Trophoblast cell (in vitro differentiated cells and primary cell): ENCODE measurements around the gene SNRNP70.

ENCODE experiments used
- DNase-seq, 2 donors: peaks; one replicate each; pipeline ENCODE4 v3.0.0-alpha.2; 2016
- H2AFZ ChIP-seq: 2 replicates; pipeline ENCODE4 v1.6.1; 2013; ENCODE audit warnings: low read length, moderate library complexity, mild to moderate bottlenecking; ENCODE audit not compliant: insufficient read depth, poor library complexity
- H2AK5ac ChIP-seq: 2 replicates; pipeline ENCODE4 v1.6.1; 2013; ENCODE audit warnings: mild to moderate bottlenecking, low read length
- H2BK120ac ChIP-seq: 2 replicates; pipeline ENCODE4 v1.6.1; 2013; ENCODE audit warnings: low read length, mild to moderate bottlenecking, moderate library complexity; ENCODE audit not compliant: insufficient read depth, poor library complexity
- H2BK12ac ChIP-seq: 2 replicates; pipeline ENCODE4 v1.6.1; 2013; ENCODE audit warnings: mild to moderate bottlenecking, low read length, moderate library complexity
- H2BK5ac ChIP-seq: 2 replicates; pipeline ENCODE4 v1.6.1; 2013; ENCODE audit warnings: low read length, low read depth, moderate library complexity, mild to moderate bottlenecking; ENCODE audit not compliant: poor library complexity
- H3K14ac ChIP-seq: 2 replicates; pipeline ENCODE4 v1.6.1; 2013; ENCODE audit warnings: mild to moderate bottlenecking, low read length
- H3K18ac ChIP-seq: 2 replicates; pipeline ENCODE4 v1.6.1; 2013; ENCODE audit warnings: mild to moderate bottlenecking, low read length
- H3K23ac ChIP-seq: 2 replicates; pipeline ENCODE4 v1.6.1; 2013; ENCODE audit warnings: low read length
- H3K27ac ChIP-seq: 2 replicates; pipeline ENCODE4 v1.5.1; 2013; ENCODE audit warnings: low read depth, mild to moderate bottlenecking, inconsistent platforms, low read length, moderate library complexity
- H3K27me3 ChIP-seq: 2 replicates; pipeline ENCODE4 v1.6.1; 2013; ENCODE audit warnings: inconsistent platforms, mild to moderate bottlenecking, low read length, moderate library complexity; ENCODE audit not compliant: insufficient read depth
- H3K36me3 ChIP-seq, 2 experiments: 1 replicate in 1 of 2; 2 replicates in 1 of 2; pipeline ENCODE4 v1.6.1; 2013; ENCODE audit warnings: low read length in 2 of 2, mild to moderate bottlenecking in 2 of 2, moderate library complexity in 1 of 2; ENCODE audit not compliant: insufficient read depth in 2 of 2, control insufficient read depth in 1 of 2
- H3K4ac ChIP-seq: 2 replicates; pipeline ENCODE4 v1.6.1; 2013; ENCODE audit warnings: low read depth, mild to moderate bottlenecking, low read length, moderate library complexity
- H3K4me1 ChIP-seq, 2 experiments: 1 replicate in 1 of 2; 2 replicates in 1 of 2; pipeline ENCODE4 v1.6.1; 2013; ENCODE audit warnings: low read length in 2 of 2, mild to moderate bottlenecking in 2 of 2, moderate library complexity in 1 of 2; ENCODE audit not compliant: insufficient read depth in 2 of 2, control insufficient read depth in 1 of 2
- H3K4me2 ChIP-seq: 2 replicates; pipeline ENCODE4 v1.6.1; 2013; ENCODE audit warnings: inconsistent platforms, mild to moderate bottlenecking, low read length, moderate library complexity
- H3K4me3 ChIP-seq: 2 replicates; pipeline ENCODE4 v1.5.1; 2013; ENCODE audit warnings: mild to moderate bottlenecking, low read depth, low read length, inconsistent platforms
- H3K79me1 ChIP-seq: one replicate; pipeline ENCODE4 v1.6.1; 2013; ENCODE audit warnings: low read length
- H3K79me2 ChIP-seq: 2 replicates; pipeline ENCODE4 v1.6.1; 2013; ENCODE audit warnings: low read length, mild to moderate bottlenecking; ENCODE audit not compliant: control insufficient read depth, insufficient read depth, poor library complexity
- H3K9ac ChIP-seq: 2 replicates; pipeline ENCODE4 v1.6.1; 2013; ENCODE audit warnings: mild to moderate bottlenecking, low read length
- H3K9me3 ChIP-seq: 2 replicates; pipeline ENCODE4 v1.6.1; 2013; ENCODE audit warnings: low read depth, mild to moderate bottlenecking, control low read depth, inconsistent platforms, low read length; ENCODE audit not compliant: insufficient read depth
- H4K12ac ChIP-seq: 2 replicates; pipeline ENCODE4 v1.6.1; 2013; ENCODE audit warnings: low read depth, mild to moderate bottlenecking, low read length, moderate library complexity
- H4K8ac ChIP-seq: 2 replicates; pipeline ENCODE4 v1.6.1; 2013; ENCODE audit warnings: low read depth, mild to moderate bottlenecking, low read length, moderate library complexity
- H4K91ac ChIP-seq: one replicate; pipeline ENCODE4 v1.6.1; 2013; ENCODE audit warnings: low read depth, mild to moderate bottlenecking, low read length, moderate library complexity
- WGBS: extraction: QIAGEN DNeasy Blood & Tissue Kit; methylation state at CpG from one replicate; pipeline ENCODE4 v1.1.7; 2013; ENCODE audit warnings: missing lambda C conversion rate; ENCODE audit not compliant: insufficient read length, insufficient coverage; ENCODE audit errors: extremely low coverage; 5-methylcytosine and 5-hydroxymethylcytosine counted together

The SNRNP70 gene

DNA sequence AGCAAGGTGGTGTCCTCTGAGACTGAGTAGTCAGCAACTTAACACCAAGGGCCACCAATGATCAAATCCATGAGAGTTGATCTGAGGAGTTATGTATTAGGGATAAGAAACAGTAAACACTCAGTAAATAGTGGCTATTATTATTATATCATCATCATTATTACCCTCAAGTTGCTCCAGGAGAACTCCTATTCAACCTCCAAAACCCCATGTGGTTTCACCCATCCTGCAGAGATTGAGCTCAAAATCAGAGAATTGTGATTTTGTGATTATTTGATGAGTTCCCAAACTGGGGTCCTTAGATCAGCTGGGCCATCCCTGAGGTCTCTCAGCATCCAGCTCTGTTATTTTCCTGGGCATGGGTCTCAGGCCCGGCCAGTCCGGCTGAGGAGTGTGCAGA is 24.3 kb upstream of the SNRNP70 start:
- no peak overlapping the region for H3K23ac ChIP-seq
- no peak for DNase-seq
- no CpG with 5 or more reads among the region's 2 CpGs for WGBS

DNA sequence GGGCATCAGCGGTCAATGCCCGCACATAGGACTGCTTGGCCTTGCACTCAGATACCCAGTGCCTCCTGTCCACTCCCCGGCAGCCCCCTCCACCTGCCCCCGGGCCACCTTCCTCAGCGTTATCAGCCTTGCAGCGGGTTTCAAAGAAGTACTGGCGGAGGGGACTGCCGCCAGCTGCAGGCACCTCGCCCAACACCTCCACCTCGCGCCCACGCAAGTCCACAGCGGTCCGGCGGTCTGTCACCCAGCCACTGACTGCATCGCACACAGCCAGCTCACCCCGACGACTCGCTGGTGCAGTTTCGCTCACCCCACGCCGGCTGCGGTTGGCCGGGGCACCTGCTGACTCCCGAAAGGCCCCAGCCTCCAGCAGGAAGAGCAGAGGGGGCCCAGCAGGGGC is 23.8 kb upstream of the SNRNP70 start:
- Histone ChIP-seq H3K23ac (no peak overlapping the region), H3K79me1 (peaks cover 24% of the 10 kb centered on the region), H4K12ac (no peak overlapping the region), H2BK120ac (no peak overlapping the region), H3K4me3 (no peak overlapping the region), H3K18ac (no peak overlapping the region), H4K8ac (no peak overlapping the region), H3K4me1 (peaks cover 22 to 36% of the 10 kb centered on the region in 2 experiments), H3K4ac (no peak overlapping the region), H3K9me3 (peaks cover 2% of the 10 kb centered on the region), H3K27ac (no peak overlapping the region), H3K9ac (no peak overlapping the region), H3K79me2 (peaks cover 5% of the 10 kb centered on the region), H3K14ac (no peak overlapping the region), H3K27me3 (peaks cover 5% of the 10 kb centered on the region), H2AFZ (no peak overlapping the region), H4K91ac (no peak overlapping the region), H2AK5ac (no peak overlapping the region), H2BK5ac (no peak overlapping the region), H2BK12ac (no peak overlapping the region), H3K4me2 (no peak overlapping the region), H3K36me3 (peaks cover 0 to 2% of the 10 kb centered on the region in 2 experiments)
- no peak for DNase-seq
- WGBS = no CpG with 5 or more reads among the region's 25 CpGs

More for the DNA sequence above, 24.3 kb upstream of the SNRNP70 start:
- peaks cover 5% of the 10 kb centered on the region for H3K27me3 ChIP-seq
- no peak overlapping the region for H3K4me3 ChIP-seq
- H3K18ac ChIP-seq = no peak overlapping the region
- no peak overlapping the region for H3K4ac ChIP-seq
- H2BK120ac ChIP-seq = no peak overlapping the region
- no peak overlapping the region for H4K91ac ChIP-seq
- no peak overlapping the region for H2BK5ac ChIP-seq
- no peak overlapping the region for H2BK12ac ChIP-seq
- H3K79me1 ChIP-seq = peaks cover 26% of the 10 kb centered on the region
- H3K14ac ChIP-seq = no peak overlapping the region
- no peak overlapping the region for H4K8ac ChIP-seq
- H3K27ac ChIP-seq = no peak overlapping the region
- peaks cover 19 to 32% of the 10 kb centered on the region in 2 experiments for H3K4me1 ChIP-seq
- no peak overlapping the region for H3K4me2 ChIP-seq
- peaks cover 8% of the 10 kb centered on the region for H3K79me2 ChIP-seq
- peaks cover 1% of the 10 kb centered on the region for H3K9me3 ChIP-seq
- H2AK5ac ChIP-seq = no peak overlapping the region
- no peak overlapping the region for H2AFZ ChIP-seq
- no peak overlapping the region for H3K9ac ChIP-seq
- H4K12ac ChIP-seq = no peak overlapping the region
- H3K36me3 ChIP-seq = peaks cover 0 to 2% of the 10 kb centered on the region in 2 experiments

DNA sequence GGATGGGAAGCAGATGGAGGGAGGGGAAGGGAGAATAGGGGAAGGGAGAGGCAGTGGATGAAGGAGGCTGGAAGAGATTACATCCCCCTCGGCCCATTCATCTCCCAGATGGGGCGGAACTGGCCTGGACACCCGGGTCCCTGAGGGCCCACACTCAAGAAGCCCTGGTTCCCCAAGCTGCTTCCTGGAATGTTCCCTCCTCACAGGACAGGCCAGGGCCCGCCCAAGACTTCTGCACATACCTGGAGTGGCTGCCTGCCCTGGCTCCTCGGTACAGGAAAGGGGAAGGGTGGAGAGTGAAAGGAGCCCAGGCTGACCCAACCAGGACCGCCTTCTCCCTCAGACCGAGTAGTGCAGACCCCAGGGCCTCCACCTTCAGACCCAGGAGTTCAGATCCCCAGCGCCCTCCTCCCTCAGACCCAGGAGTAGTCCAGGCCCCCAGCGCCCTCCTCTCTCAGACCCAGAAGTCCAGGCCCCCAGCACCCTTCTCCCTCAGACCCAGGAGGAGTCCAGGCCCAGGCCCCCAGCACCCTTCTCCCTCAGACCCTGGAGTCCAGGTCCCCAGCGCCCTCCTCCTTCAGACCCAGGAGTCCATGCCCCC is 21.1 kb upstream of the SNRNP70 start:
- no CpG with 5 or more reads among the region's 10 CpGs for WGBS
- peaks cover 21 to 26% of the 10 kb centered on the region in 2 experiments for H3K4me1 ChIP-seq

DNA sequence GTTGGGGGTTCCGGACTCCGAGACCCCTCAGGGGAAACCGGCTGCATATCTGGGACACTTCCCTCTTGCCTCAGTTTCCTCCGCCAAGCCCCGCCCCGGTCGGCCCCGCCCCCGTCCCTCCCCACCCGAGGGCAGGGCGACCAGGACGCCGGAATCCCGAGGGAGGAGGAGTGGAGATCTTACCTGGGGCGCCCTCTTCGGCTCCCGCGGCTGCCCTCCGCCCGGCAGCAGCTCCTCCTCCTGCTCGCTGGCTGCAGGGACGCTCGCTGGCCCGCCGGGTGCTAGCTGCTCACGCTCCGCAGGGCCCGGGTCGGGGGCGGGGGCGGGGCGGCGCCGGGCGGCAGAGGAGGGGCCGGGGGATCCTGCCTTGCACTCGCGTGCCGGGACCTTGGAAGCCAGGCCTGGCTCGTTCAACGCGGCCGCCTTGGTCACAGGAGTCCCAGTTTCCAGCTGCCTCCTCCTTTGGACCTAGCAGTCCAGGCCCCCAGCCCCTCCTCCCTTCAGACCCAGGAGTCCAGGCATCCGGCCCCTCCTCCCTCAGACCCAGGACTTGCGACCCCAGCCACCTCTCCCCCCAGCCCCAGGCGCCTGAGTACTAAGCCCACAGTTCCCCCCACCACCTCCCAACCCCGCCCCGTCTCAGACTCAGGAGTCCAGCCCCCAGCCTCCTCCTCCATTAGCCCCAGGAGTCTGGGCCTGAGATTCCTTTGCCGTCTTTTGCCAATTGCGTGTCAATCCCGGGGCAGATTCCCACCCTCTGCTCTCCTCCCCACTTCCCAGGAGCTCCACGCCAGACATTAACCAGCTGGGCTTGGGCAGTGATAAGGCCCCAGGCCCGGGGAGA is 20.3 kb upstream of the SNRNP70 start, which contains the start of gene NTF4:
Gene NTF4, minus strand, starts transcription at position 51 of the 844 bp plus-strand sequence. CDS start 2,821 bp downstream, outside the sequence.
- Histone ChIP-seq H3K9ac (no peak within 1 kb of the TSS), H3K27ac (peak within 1 kb of the TSS; percentile 81), H2BK5ac (peak within 1 kb of the TSS; percentile 78), H3K36me3 (peaks cover 0 to 2% of the 10 kb centered on the region in 2 experiments), H3K79me2 (peaks cover 4% of the 10 kb centered on the region), H2AK5ac (peak within 1 kb of the TSS; percentile 84), H3K4ac (peak within 1 kb of the TSS; percentile 65), H3K4me1 (peaks cover 21 to 26% of the 10 kb centered on the region in 2 experiments), H3K23ac (no peak within 1 kb of the TSS), H3K27me3 (peaks cover 1% of the 10 kb centered on the region), H2AFZ (peak within 1 kb of the TSS; percentile 82), H3K4me2 (peak within 1 kb of the TSS; percentile 62), H3K18ac (peak within 1 kb of the TSS; percentile 97), H3K9me3 (peaks cover 6% of the 10 kb centered on the region), H2BK12ac (peak within 1 kb of the TSS; percentile 92), H4K8ac (peak within 1 kb of the TSS; percentile 96), H4K91ac (peak within 1 kb of the TSS; percentile 97), H4K12ac (peak within 1 kb of the TSS; percentile 87), H3K4me3 (peak within 1 kb of the TSS; percentile 45), H3K14ac (peak within 1 kb of the TSS; percentile 85), H2BK120ac (peak within 1 kb of the TSS; percentile 96), H3K79me1 (peaks cover 17% of the 10 kb centered on the region)
- DNase-seq = peak; percentile 57 to 61
- WGBS = no CpG with 5 or more reads among the region's 53 CpGs

More for the DNA sequence above, 21.1 kb upstream of the SNRNP70 start:
- peak overlapping the region; percentile 81 for H3K27ac ChIP-seq
- peaks cover 17% of the 10 kb centered on the region for H3K79me1 ChIP-seq
- no peak overlapping the region for H3K23ac ChIP-seq
- H3K9me3 ChIP-seq = peaks cover 2% of the 10 kb centered on the region
- H2AK5ac ChIP-seq = peak overlapping the region; percentile 84
- peak overlapping the region; percentile 96 for H4K8ac ChIP-seq
- DNase-seq = peak; percentile 28 to 43
- H3K4me2 ChIP-seq = peak overlapping the region; percentile 53
- H3K18ac ChIP-seq = peak overlapping the region; percentile 97
- peak overlapping the region; percentile 85 for H3K14ac ChIP-seq
- H2BK120ac ChIP-seq = peak overlapping the region; percentile 96
- H3K4me3 ChIP-seq = peak overlapping the region; percentile 45
- peak overlapping the region; percentile 82 for H2AFZ ChIP-seq
- H3K27me3 ChIP-seq = no peaks in the 10 kb centered on the region
- peak overlapping the region; percentile 87 for H4K12ac ChIP-seq
- peak overlapping the region; percentile 65 for H3K4ac ChIP-seq
- H2BK5ac ChIP-seq = peak overlapping the region; percentile 77
- H4K91ac ChIP-seq = peak overlapping the region; percentile 97
- no peak overlapping the region for H3K9ac ChIP-seq
- peak overlapping the region; percentile 92 for H2BK12ac ChIP-seq
- peaks cover 0 to 2% of the 10 kb centered on the region in 2 experiments for H3K36me3 ChIP-seq
- H3K79me2 ChIP-seq = peaks cover 4% of the 10 kb centered on the region
